Measurements from ENCODE around the gene RMP24. TPM values are rescaled to one million over a fixed set of nuclear protein-coding genes. Genes with fewer than 3 reads are reported as not detected.

The RMP24 gene

GRCh38 chr18:36025025-36025424 is 52.5 kb downstream of the RMP24 start:
- no peak for DNase-seq (ENCODE audit: low read depth in 1 of 2, low spot score in 1 of 2)
- TF ChIP-seq POLR2AphosphoS5 (IDR thresholded peaks at IDR 0.05; ENCODE audit: low read depth) (no peak), GABPA (IDR thresholded peaks at IDR 0.05; ENCODE audit: low read depth) (no peak), SPI1 (IDR thresholded peaks at IDR 0.05; ENCODE audit: borderline replicate concordance, low read depth) (no peak), CTCF (IDR thresholded peaks at IDR 0.05; ENCODE audit: insufficient read depth, low read length) (no peak), REST (IDR thresholded peaks at IDR 0.05; ENCODE audit: insufficient replicate concordance, low read depth) (no peak)
- Histone ChIP-seq H3K4me3 (replicated peaks; ENCODE audit: insufficient read depth, low read length) (no peak overlapping the region), H3K27ac (replicated peaks) (no peak overlapping the region), H3K27me3 (ENCODE audit: insufficient read depth, poor library complexity, severe bottlenecking) (no peaks in the 10 kb centered on the region)

GRCh38 chr18:36028859-36029258 is 56.4 kb downstream of the RMP24 start:
- no peak overlapping the region for H3K27ac ChIP-seq (replicated peaks)
- TF ChIP-seq POLR2AphosphoS5 (IDR thresholded peaks at IDR 0.05; ENCODE audit: low read depth): no peak
- TF ChIP-seq SPI1 (IDR thresholded peaks at IDR 0.05; ENCODE audit: borderline replicate concordance, low read depth): no peak
- no peak for TF ChIP-seq GABPA (IDR thresholded peaks at IDR 0.05; ENCODE audit: low read depth)
- TF ChIP-seq CTCF (IDR thresholded peaks at IDR 0.05; ENCODE audit: insufficient read depth, low read length): no peak
- no peak for TF ChIP-seq REST (IDR thresholded peaks at IDR 0.05; ENCODE audit: insufficient replicate concordance, low read depth)

More at GRCh38 chr18:36028859-36029258, 56.4 kb downstream of the RMP24 start:
- Histone ChIP-seq H3K4me3 (replicated peaks; ENCODE audit: insufficient read depth, low read length) (no peak overlapping the region), H3K27me3 (ENCODE audit: insufficient read depth, poor library complexity, severe bottlenecking) (no peaks in the 10 kb centered on the region)
- DNase-seq (ENCODE audit: low read depth in 1 of 2, low spot score in 1 of 2): no peak

Small RNAs within 50 kb of the gene (microRNA-seq; reads per million reads assigned to microRNA genes)
- gene MIR3929: not detected
